CD4-positive, alpha-beta T cell treated with Interferon alpha-2 for 1 hour (primary cell): ENCODE data around the gene ZNF316.
"Not testable (repeated sequence)": the region's sequence is repeated elsewhere in the genome, so short reads cannot be mapped to it uniquely, and the experiment has no call there.

Experiments used
- DNase-seq, 2 donors: peaks; one replicate each; pipeline ENCODE4 v3.0.0-alpha.2; 2020 to 2022

Gene ZNF316

GRCh38 chr7:6647541-6647940, 10.4 kb downstream of the ZNF316 start:
- DNase-seq: no peak

DNA sequence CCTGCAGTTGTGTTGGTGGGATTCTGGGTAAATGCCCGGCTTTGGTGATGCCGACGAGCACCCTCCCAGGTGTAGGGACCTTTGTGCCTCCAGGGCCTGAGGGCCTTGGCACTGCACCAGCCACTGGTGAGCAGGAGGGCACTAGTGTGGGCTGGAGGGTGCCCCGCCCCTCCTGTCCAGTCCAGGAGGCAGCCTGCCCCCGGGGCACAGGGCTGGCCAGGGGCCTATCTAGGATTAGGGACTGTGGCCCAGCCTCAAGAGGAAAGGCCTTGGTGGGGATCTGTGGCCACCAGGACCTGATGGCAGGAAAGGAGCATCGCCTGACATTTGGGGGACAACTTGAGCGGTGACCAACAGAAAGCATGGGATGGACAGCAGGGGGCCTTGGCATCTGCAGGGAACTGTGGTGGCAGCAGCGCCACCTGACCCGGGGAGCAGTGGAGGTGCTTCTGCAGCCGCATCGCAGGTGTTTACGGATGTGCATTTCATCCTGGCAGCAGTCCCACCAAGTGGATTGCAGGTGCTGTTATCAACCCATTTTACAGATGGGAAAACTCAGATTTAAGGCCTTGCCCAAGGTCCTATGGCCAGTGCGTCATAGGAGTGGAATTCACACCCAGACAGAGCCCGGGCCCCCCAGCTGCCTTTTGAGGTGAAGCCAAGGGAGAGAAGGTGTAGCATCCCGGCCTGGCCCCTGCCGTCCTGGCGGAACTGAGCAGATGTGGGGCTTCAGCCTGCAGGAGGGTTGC, 11.1 kb downstream of the ZNF316 start:
- no peak for DNase-seq

DNA sequence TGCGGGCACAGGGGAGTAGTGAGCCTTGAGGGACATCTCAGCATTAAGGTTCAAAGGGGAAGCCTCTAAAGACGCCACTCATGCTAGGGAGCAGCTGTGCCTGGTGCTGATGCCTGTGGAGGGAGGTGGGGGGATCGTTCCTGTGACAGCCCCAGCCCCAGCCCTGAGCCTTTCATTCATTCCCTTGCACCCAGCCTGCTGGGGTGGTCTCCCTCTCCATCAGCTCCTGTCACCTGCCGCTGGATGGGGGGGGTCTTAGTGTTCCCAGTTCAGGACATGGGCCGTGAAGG, 11.6 kb downstream of the ZNF316 start:
- no peak for DNase-seq

- no peak for DNase-seq
These were observed 12.3 kb downstream of the ZNF316 start for GRCh38 chr7:6649241-6649961.

DNA sequence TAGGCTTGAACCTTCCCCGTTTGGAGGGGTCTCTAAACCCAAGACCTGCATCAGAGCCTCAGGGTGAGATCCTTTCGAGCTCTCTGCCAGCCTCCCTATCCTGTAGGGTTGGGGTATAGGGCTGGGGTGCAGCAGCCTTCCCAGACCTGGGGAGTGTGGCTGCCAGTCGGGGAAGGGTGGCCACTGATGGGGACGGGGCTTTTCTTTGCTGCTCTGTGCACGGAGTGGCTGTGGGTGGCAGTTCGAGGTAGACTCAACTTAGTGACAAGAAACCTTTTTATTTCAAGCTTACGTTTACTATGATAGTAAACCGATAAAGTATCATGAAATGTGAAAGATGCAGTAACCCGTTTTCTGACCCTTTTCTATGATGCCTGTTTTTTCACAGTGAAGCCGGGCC, 13.0 kb downstream of the ZNF316 start:
- DNase-seq: no peak

GRCh38 chr7:6650521-6651011, 13.4 kb downstream of the ZNF316 start:
- no peak for DNase-seq

DNA sequence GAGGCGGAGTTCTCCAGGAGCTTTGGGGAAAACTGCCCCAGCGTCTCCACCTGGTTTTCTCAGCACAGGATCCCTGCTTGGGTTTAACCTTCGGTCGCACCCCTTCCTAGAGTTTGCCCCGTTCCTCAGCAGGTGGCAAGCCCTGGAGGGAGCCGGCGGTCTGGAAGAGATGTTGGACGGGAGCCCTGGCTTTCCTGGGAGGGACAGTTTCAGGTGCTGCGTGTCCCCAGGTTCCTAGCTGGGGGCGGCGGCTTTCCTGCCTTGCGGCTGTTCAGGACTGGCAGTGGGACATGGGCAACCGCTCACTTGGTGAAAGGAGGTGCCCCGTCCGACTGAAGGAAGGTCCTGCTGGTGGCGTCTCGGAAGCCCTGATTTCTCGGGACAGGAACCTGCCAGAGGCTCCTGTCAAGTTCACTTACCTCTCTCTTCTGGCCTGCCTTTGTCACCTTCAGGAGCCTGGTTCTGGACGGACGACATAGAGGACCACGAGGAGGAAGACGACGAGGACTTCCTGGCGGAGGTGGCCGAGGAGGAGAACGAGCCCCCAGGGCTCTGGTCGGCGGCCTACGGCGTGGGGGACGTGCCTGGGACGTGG, 14.8 kb downstream of the ZNF316 start:
- no peak for DNase-seq

GRCh38 chr7:6652446-6653011, 15.4 kb downstream of the ZNF316 start:
- DNase-seq: no peak

DNA sequence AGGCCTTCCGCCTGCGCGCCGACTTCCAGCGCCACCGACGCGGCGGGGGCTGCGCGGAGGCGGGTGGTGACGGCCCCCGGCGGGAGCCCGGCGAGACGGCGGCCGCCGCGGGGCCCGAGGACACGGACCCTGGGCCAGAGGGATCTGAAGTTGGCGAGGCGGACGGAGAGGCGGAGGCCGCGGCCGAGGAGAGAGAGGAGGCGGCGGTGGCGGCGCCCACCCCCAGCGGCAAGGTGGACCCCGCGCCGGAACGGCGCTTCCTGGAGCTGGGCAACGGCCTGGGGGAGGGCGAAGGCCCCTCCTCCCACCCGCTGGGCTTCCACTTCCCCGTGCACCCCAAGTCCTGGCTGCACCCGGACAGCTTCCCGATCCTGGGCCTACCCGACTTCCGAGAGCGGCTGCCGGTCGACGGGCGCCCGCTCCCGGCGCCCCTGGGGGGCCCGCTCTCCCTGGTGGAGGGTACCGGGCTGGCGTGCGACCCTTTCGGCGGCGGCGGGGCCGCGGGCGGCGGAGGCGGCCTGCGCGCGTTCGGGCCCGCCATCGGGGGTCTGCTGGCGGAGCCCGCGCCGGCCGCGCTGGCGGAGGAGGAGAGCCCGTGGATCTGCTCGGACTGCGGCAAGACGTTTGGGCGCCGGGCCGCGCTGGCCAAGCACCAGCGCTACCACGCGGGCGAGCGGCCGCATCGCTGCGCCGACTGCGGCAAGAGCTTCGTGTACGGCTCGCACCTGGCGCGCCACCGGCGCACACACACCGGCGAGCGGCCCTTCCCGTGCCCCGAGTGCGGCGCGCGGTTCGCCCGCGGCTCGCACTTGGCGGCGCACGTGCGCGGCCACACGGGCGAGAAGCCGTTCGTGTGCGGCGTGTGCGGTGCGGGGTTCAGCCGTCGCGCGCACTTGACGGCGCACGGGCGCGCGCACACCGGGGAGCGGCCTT, 16.2 kb downstream of the ZNF316 start:
- DNase-seq: no peak

DNA sequence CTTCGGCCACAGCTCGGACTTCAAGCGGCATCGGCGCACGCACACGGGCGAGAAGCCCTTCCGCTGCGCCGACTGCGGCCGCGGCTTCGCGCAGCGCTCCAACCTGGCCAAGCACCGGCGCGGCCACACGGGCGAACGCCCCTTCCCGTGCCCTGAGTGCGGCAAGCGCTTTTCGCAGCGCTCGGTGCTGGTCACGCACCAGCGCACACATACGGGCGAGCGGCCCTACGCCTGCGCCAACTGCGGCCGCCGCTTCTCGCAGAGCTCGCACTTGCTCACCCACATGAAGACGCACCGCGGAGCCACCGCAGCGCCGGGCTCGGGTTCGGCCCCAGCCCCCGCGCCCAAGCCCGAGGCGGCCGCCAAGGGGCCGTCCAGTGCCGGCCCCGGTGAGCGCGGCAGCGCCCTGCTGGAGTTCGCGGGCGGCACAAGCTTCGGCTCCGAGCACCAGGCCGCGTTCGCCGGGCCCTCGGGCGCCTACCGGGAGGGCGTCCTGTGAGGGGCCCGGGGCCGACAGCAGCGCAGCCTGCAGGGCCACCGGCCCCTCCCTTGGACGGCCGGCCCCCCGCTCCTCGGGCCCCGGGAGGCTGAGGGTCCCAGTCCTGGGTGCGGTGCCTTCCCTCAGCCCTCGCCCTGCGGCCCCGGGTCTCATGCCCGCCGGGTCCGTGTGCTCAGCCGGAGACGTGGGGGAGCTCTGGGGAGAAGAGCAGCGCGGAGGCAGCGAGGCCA, 17.2 kb downstream of the ZNF316 start:
- no peak for DNase-seq

DNA sequence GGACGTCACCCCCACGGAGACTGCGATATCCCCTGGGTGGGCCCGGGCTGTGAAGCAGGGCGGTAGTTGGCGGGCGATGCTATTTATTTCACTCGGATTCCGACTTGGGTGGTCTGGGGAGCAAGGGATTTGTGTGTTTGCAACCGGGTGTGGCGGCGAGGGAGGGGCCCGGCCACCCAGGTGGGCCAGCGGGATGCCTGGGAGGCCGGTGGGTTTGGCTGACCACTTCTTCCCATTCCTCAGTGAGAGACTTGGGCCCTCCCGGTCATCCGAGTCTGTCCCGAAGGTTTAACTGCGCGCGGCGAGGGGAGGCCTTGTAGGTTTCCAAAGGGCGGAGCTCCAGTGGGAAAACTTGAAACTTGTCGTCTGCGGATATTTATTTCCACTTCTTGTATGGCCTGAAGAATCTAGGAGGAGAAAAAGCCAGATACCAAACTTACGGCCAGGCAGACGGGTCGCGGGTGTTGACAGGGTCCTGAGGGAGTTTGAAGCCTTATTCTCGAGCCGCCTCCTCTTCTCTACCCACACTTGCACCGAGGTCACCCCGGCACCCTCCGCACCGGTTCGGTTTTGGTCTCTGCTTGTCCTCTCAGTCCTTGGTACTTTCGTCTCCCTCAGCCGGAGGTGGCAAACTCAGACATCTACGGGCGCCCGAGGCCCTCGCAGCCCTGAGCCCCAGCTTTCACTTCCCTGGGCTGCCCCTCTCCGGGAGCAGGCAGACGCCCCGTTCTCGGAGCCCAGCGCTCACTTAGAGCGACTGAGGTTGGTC, 17.9 kb downstream of the ZNF316 start:
- DNase-seq: no peak

GRCh38 chr7:6655636-6656385, 18.7 kb downstream of the ZNF316 start:
- DNase-seq: no peak

DNA sequence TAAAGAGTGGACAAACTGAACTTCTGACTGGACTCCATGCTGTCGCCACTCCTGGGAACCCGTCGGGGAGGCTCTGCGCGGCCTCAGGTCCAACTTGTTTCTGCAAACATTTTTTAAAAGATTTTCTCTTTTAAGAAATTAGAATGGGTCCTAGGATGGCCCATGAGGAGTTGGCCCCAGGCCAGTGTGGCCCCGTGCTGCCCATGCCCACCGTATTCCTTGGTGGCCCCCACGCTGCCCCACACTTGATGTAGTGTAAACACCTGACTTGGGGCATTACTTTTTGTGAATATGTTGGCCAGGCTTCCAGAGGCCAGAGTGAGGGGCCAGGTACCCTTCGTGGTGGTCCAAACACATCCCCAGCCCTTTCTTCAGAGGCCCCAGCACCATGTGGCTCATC, 19.3 kb downstream of the ZNF316 start:
- no peak for DNase-seq

GRCh38 chr7:6658618-6659345, 21.7 kb downstream of the ZNF316 start:
- DNase-seq: no peak

- DNase-seq: not testable (repeated sequence)
These were observed 33.7 kb downstream of the ZNF316 start for GRCh38 chr7:6670851-6671250.

- no peak for DNase-seq
These were observed 38.8 kb downstream of the ZNF316 start for GRCh38 chr7:6675807-6676405.

DNA sequence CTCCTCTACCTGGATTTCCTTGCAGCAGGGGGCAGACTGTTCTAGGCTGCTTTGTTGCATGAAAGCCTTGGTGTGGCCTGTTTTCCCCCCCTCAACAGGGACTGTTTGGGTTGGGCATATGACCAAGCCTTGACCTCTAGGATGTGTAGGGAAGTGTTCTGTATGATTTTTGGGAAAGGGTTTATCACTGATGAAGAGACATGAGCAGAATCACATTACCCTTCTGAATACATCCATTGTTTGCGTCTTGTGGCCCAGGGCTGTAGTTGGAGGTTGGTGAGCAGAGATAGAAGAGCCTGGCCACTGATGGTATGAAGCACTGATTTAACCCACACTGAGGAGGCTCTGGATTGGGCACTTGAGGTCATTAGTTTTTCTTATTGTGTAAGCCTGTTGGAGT, 43.0 kb downstream of the ZNF316 start:
- no peak for DNase-seq

DNA sequence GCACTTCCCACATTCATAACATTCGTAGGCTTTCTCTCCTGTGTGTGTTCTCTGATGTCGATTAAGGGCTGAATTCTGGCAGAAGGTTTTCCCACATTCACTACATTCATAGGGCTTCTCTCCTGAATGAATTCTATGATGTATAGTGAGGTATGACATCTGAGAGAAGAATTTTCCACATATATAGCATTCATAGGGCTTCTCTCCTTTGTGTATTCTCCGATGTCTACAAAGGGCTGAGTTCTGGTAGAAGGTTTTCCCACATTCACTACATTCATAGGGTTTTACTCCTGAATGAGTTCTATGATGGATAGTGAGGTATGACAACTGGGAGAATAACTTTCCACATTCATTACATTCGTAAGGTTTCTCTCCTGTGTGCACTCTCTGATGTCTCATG, 54.0 kb downstream of the ZNF316 start:
- DNase-seq: no peak

GRCh38 chr7:6691609-6692106, 54.5 kb downstream of the ZNF316 start:
- DNase-seq: no peak
